Liver (tissue), 9 donors: Measurements from ENCODE around the gene MRGPRF. TPM values are rescaled to one million over a fixed set of nuclear protein-coding genes. Genes with fewer than 3 reads are reported as not detected.

Source experiments
- DNase-seq: peaks from one replicate; pipeline ENCODE4 v3.0.0-alpha.2; 2017; ENCODE audit warnings: low spot score
- H3K27ac ChIP-seq, 2 donors: one replicate each; pipeline ENCODE4 v1.7.0; 2013; ENCODE audit warnings: inconsistent platforms in 2 of 2, low read length in 2 of 2, control low read depth in 1 of 2, low read depth in 1 of 2, mild to moderate bottlenecking in 1 of 2
- H3K27me3 ChIP-seq, 4 donors: one replicate each; pipeline versions ENCODE4 v1.6.1 to v1.7.0; 2013; ENCODE audit warnings: low read length in 3 of 4, inconsistent platforms in 1 of 4, mild to moderate bottlenecking in 1 of 4, moderate library complexity in 1 of 4; ENCODE audit not compliant: control insufficient read depth in 4 of 4, insufficient read depth in 4 of 4
- H3K36me3 ChIP-seq, 4 donors: one replicate each; pipeline versions ENCODE4 v1.6.1 to v1.7.0; 2013; ENCODE audit warnings: low read length in 3 of 4, mild to moderate bottlenecking in 3 of 4, low read depth in 1 of 4, moderate library complexity in 1 of 4; ENCODE audit not compliant: control insufficient read depth in 4 of 4, insufficient read depth in 3 of 4
- H3K4me1 ChIP-seq, 4 donors: one replicate each; pipeline versions ENCODE4 v1.6.1 to v1.7.0; 2013; ENCODE audit warnings: low read length in 3 of 4, mild to moderate bottlenecking in 3 of 4, moderate library complexity in 1 of 4; ENCODE audit not compliant: control insufficient read depth in 4 of 4, insufficient read depth in 4 of 4
- H3K4me3 ChIP-seq, 3 donors: one replicate each; pipeline versions ENCODE4 v1.6.1 to v1.7.0; 2013; ENCODE audit warnings: low read length in 3 of 3, control low read depth in 1 of 3, low read depth in 1 of 3, mild to moderate bottlenecking in 1 of 3
- H3K9ac ChIP-seq, 2 donors: one replicate each; pipeline ENCODE4 v1.7.0; 2013; ENCODE audit warnings: low read length in 2 of 2, mild to moderate bottlenecking in 2 of 2, moderate library complexity in 2 of 2, control low read depth in 1 of 2, low read depth in 1 of 2
- H3K9me3 ChIP-seq, 4 donors: one replicate each; pipeline versions ENCODE4 v1.6.1 to v1.7.0; 2013; ENCODE audit warnings: low read length in 3 of 4; ENCODE audit not compliant: control insufficient read depth in 4 of 4
- ATF3 ChIP-seq: IDR thresholded peaks from 2 replicates; pipeline ENCODE4 v1.6.1; 2016; ENCODE audit warnings: antibody characterized with exemption
- CTCF ChIP-seq: fragments of 150-350 bp; IDR thresholded peaks from 2 replicates; pipeline ENCODE4 v1.5.1; 2017; ENCODE audit warnings: improper control_type of control experiment, low read depth, low read length; ENCODE audit not compliant: missing input control
- EGR1 ChIP-seq, 2 donors: IDR thresholded peaks; 2 replicates each; pipeline ENCODE4 v1.6.1; 2016 to 2018; ENCODE audit warnings: antibody characterized with exemption in 2 of 2, low read depth in 2 of 2
- FOXA1 ChIP-seq: IDR thresholded peaks from 2 replicates; pipeline ENCODE4 v1.6.1; 2016; ENCODE audit warnings: antibody characterized with exemption
- FOXA2 ChIP-seq: IDR thresholded peaks from 2 replicates; pipeline ENCODE4 v1.6.1; 2016; ENCODE audit warnings: antibody characterized with exemption
- GABPA ChIP-seq, 2 donors: IDR thresholded peaks in 1 of 2; conservative IDR thresholded peaks in 1 of 2; 2 replicates each; pipeline ENCODE4 v1.6.1; 2016; ENCODE audit warnings: antibody characterized with exemption in 2 of 2, mild to moderate bottlenecking in 1 of 2, moderate library complexity in 1 of 2
- HNF4A ChIP-seq, 2 donors: conservative IDR thresholded peaks; 2 replicates each; pipeline ENCODE4 v1.6.1; 2016; ENCODE audit warnings: antibody characterized with exemption in 2 of 2, mild to moderate bottlenecking in 2 of 2
- HNF4G ChIP-seq: IDR thresholded peaks from 2 replicates; pipeline ENCODE4 v1.6.1; 2016; ENCODE audit warnings: antibody characterized with exemption
- JUND ChIP-seq, 2 donors: IDR thresholded peaks; 2 replicates each; pipeline ENCODE4 v1.6.1; 2016; ENCODE audit warnings: antibody characterized with exemption in 2 of 2
- MAX ChIP-seq: IDR thresholded peaks from 2 replicates; pipeline ENCODE4 v1.6.1; 2016; ENCODE audit warnings: antibody characterized with exemption
- NR2F2 ChIP-seq: IDR thresholded peaks from 2 replicates; pipeline ENCODE4 v1.6.1; 2016; ENCODE audit warnings: antibody characterized with exemption
- REST ChIP-seq: IDR thresholded peaks from 2 replicates; pipeline ENCODE4 v1.6.1; 2016; ENCODE audit warnings: antibody characterized with exemption, mild to moderate bottlenecking
- RXRA ChIP-seq, 2 donors: IDR thresholded peaks; 2 replicates each; pipeline ENCODE4 v1.6.1; 2017 to 2018; ENCODE audit warnings: antibody characterized with exemption in 2 of 2, mild to moderate bottlenecking in 1 of 2
- SP1 ChIP-seq: IDR thresholded peaks from 2 replicates; pipeline ENCODE4 v1.6.1; 2018; ENCODE audit warnings: antibody characterized with exemption, mild to moderate bottlenecking
- TAF1 ChIP-seq: conservative IDR thresholded peaks from 2 replicates; pipeline ENCODE4 v1.6.1; 2016; ENCODE audit warnings: antibody characterized with exemption, mild to moderate bottlenecking
- YY1 ChIP-seq: IDR thresholded peaks from 2 replicates; pipeline ENCODE4 v1.6.1; 2016; ENCODE audit warnings: antibody characterized with exemption, mild to moderate bottlenecking
- ZBTB33 ChIP-seq: IDR thresholded peaks from 2 replicates; pipeline ENCODE4 v1.6.1; 2016; ENCODE audit warnings: antibody characterized with exemption
- WGBS: extraction: QIAGEN DNeasy Blood & Tissue Kit; methylation state at CpG from one replicate; pipeline ENCODE4 v1.1.7; 2013; 5-methylcytosine and 5-hydroxymethylcytosine counted together
- polyA plus RNA-seq, 2 donors: library from polyadenylated mRNA; stranded (reverse) in 1 of 2; unstranded in 1 of 2; fragments of 200-250 nt in 1 of 2; fragments of >200 nt in 1 of 2; fragmentation: Nextera tagmentation in 1 of 2; extraction: Ambion mirVana in 1 of 2; gene quantifications; one replicate each; pipeline versions ENCODE4 v1.2.1 to v1.2.3, GENCODE V29; 2013 to 2015
- total RNA-seq, 2 donors: library from RNA; depleted of rRNA; stranded (reverse); fragments of >200 nt; gene quantifications; one replicate each; pipeline ENCODE4 v1.2.3, GENCODE V29; 2014
- donor health status: healthy.
- donor health status: healthy.
- donor health status: healthy.
- donor health status: healthy.
- donor health status: healthy.

Gene MRGPRF
- total and polyA plus RNA-seq, 4 donors: 1.1 to 4.8 (median 2.5) TPM

GRCh38 chr11:68994161-68994893 is 18.7 kb downstream of the MRGPRF start:
- H3K4me3 ChIP-seq: no peak overlapping the region
- no peaks in the 10 kb centered on the region for H3K27me3 ChIP-seq
- no peak overlapping the region for H3K27ac ChIP-seq
- no peaks in the 10 kb centered on the region for H3K36me3 ChIP-seq
- 92% methylated on average over 28 of the region's 28 CpGs for WGBS
- H3K9ac ChIP-seq: no peak overlapping the region
- TF ChIP-seq HNF4A (conservative IDR thresholded peaks at IDR 0.05): no peak
- no peak for TF ChIP-seq TAF1
- TF ChIP-seq JUND (IDR thresholded peaks at IDR 0.05): no peak
- no peak for TF ChIP-seq FOXA2
- no peak for TF ChIP-seq ZBTB33
- TF ChIP-seq GABPA (IDR thresholded peaks at IDR 0.05 in 1 of 2, conservative IDR thresholded peaks at IDR 0.05 in 1 of 2): no peak
- no peak for TF ChIP-seq FOXA1
- TF ChIP-seq HNF4G: no peak
- no peak for TF ChIP-seq SP1
- no peak for TF ChIP-seq MAX
- TF ChIP-seq RXRA (IDR thresholded peaks at IDR 0.05): no peak
- peak; percentile 23 for DNase-seq
- H3K9me3 ChIP-seq: no peaks in the 10 kb centered on the region
- peaks cover 2 to 7% (median 5%) of the 10 kb centered on the region in 4 donors for H3K4me1 ChIP-seq

GRCh38 chr11:68993546-68993945 is 19.5 kb downstream of the MRGPRF start:
- TF ChIP-seq SP1 (no peak), FOXA2 (no peak), TAF1 (no peak), REST (no peak), EGR1 (IDR thresholded peaks at IDR 0.05; ENCODE audit: low read depth in 2 of 2) (no peak), GABPA (IDR thresholded peaks at IDR 0.05 in 1 of 2, conservative IDR thresholded peaks at IDR 0.05 in 1 of 2) (no peak), RXRA (IDR thresholded peaks at IDR 0.05) (no peak), MAX (no peak), NR2F2 (no peak), JUND (IDR thresholded peaks at IDR 0.05) (no peak), YY1 (no peak), FOXA1 (no peak), CTCF (no peak), ATF3 (no peak), HNF4G (no peak)
- Histone ChIP-seq H3K4me3 (no peak overlapping the region), H3K9ac (no peak overlapping the region), H3K27me3 (no peaks in the 10 kb centered on the region), H3K27ac (no peak overlapping the region), H3K9me3 (no peaks in the 10 kb centered on the region), H3K36me3 (no peaks in the 10 kb centered on the region), H3K4me1 (peaks cover 2 to 5% (median 4%) of the 10 kb centered on the region in 4 donors)
- peak; percentile 10 for DNase-seq
- 70% methylated on average over 7 of the region's 7 CpGs for WGBS
